Measurements from ENCODE around the gene TSACC.

GRCh38 chr1:156336242-156336641 is 2.1 kb upstream of the TSACC start:
- TF ChIP-seq CTCF (conservative IDR thresholded peaks at IDR 0.05; ENCODE audit: low read depth, low read length): peak; percentile 78
- no peak for TF ChIP-seq EZH2 (IDR thresholded peaks at IDR 0.05; ENCODE audit: low read length, unreplicated experiment)
- no peak for TF ChIP-seq EZH2phosphoT487 (IDR thresholded peaks at IDR 0.05; ENCODE audit: borderline replicate concordance, low read length)
